OCI-LY1 (cell line): Measurements from ENCODE around the gene DDR1.

Experiments used
- CTCF ChIP-seq: fragments of 200-600 bp; sonication (generic), shearing (Covaris generic); IDR thresholded peaks from 2 replicates; pipeline ENCODE4 v1.5.1; 2017; ENCODE audit warnings: mild to moderate bottlenecking, antibody characterized with exemption, low read length, moderate library complexity, mixed read lengths
- EZH2 ChIP-seq: fragments of 200-600 bp; sonication (generic), shearing (Covaris generic); IDR thresholded peaks from 2 replicates; pipeline ENCODE4 v1.8.0; 2017; ENCODE audit warnings: borderline replicate concordance, mixed run types, mild to moderate bottlenecking, antibody characterized with exemption, low read length, moderate library complexity, mixed read lengths

GRCh38 chr6:30948811-30949210, 64.5 kb downstream of the DDR1 start:
- TF ChIP-seq CTCF (no peak), EZH2 (no peak)
